Activated CD4-positive, alpha-beta T cell treated with anti-CD3 and anti-CD28 coated beads, Interleukin-2, amount 10 ng/mL, durations not matched to agents 24 days and 14 days (primary cell): ENCODE data around the gene METTL23. TPM values are rescaled to one million over a fixed set of nuclear protein-coding genes. Genes with fewer than 3 reads are reported as not detected.
"Not testable (repeated sequence)": the region's sequence is repeated elsewhere in the genome, so short reads cannot be mapped to it uniquely, and the experiment has no call there.

Experiments used
- DNase-seq: peaks from one replicate; pipeline ENCODE4 v3.0.0; 2022
- H3K27ac Mint-ChIP-seq: one replicate; pipeline ENCODE4 v1.8.0; 2022; ENCODE audit warnings: mild to moderate bottlenecking, mixed read lengths
- H3K27me3 Mint-ChIP-seq: one replicate; pipeline ENCODE4 v1.8.0; 2022; ENCODE audit warnings: mixed read lengths
- H3K36me3 Mint-ChIP-seq: one replicate; pipeline ENCODE4 v1.8.0; 2022; ENCODE audit warnings: low read depth, mild to moderate bottlenecking, mixed read lengths
- H3K4me1 Mint-ChIP-seq: one replicate; pipeline ENCODE4 v1.8.0; 2021; ENCODE audit warnings: mixed read lengths
- H3K4me3 Mint-ChIP-seq: one replicate; pipeline ENCODE4 v1.8.0; 2022; ENCODE audit warnings: mild to moderate bottlenecking, moderate library complexity, mixed read lengths
- H3K9me3 Mint-ChIP-seq: one replicate; pipeline ENCODE4 v1.8.0; 2021; ENCODE audit warnings: mixed read lengths
- intact Hi-C: fragments of 100-400 bp; cut with micrococcal nuclease; formaldehyde crosslinking; loops from one replicate; pipeline ENCODE4 v1.15.1; 2023
- total RNA-seq: library from RNA; stranded (reverse); gene quantifications from 2 replicates; pipeline ENCODE4 v1.2.3, GENCODE V29; 2022

The METTL23 gene
- total RNA-seq, 1 donor from 2014 or later: 35.5 TPM

DNA sequence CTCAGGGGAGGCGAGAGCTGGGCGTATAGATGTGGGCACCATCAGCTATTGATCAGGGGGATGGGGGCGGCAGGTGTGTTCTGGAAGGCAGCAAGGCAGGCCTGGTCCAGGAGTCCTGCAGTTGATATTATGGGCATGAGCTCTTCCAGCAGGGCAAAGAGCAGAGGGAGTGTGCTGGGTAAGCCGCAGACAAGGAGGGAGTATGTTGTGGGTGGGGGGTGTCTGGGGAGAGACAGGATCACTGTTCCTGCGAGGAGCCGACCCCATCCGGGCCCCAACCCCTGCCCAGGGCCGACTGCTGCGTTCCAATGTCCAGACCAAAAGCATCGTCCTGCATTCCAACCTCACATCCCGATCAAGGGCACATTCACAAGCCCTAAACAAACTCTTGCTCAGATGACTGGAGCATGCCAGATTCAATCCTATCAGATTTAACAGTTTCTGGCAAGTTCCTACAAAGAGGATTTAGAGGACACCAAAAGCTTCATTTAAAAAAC is 25.1 kb upstream of the METTL23 start:
- intact Hi-C loops: no loop called here
- DNase-seq: no peak

DNA sequence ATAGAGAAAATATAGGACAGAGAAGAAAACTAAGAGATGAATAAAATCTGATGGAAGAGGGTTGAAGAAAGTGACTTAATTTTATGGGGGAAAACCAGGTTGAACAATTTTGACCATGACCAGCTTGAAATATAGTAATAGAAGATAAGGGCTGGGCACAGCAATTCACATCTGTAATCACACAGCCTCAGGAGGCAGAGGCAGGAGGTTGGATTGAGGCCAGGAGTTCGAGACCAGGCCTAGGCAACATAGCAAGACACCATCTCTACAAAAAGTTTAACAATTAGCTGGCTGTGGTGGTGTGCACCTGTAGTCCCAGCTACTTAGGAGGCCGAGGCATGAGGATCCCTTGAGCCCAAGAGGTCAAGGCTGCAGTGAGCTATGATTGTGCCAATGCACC is 24.6 kb upstream of the METTL23 start:
- no peaks in the 10 kb centered on the region for H3K27me3 Mint-ChIP-seq
- intact Hi-C loops: no loop called here
- no peak overlapping the region for H3K4me3 Mint-ChIP-seq
- no peaks in the 10 kb centered on the region for H3K4me1 Mint-ChIP-seq
- H3K9me3 Mint-ChIP-seq: no peaks in the 10 kb centered on the region
- H3K36me3 Mint-ChIP-seq: no peaks in the 10 kb centered on the region
- DNase-seq: no peak
- no peak overlapping the region for H3K27ac Mint-ChIP-seq

More for the DNA sequence above, 25.1 kb upstream of the METTL23 start:
- Mint-ChIP-seq H3K9me3 (no peaks in the 10 kb centered on the region), H3K27me3 (peaks cover under 1% of the 10 kb centered on the region), H3K4me1 (no peaks in the 10 kb centered on the region), H3K4me3 (no peak overlapping the region), H3K27ac (no peak overlapping the region), H3K36me3 (no peaks in the 10 kb centered on the region)

DNA sequence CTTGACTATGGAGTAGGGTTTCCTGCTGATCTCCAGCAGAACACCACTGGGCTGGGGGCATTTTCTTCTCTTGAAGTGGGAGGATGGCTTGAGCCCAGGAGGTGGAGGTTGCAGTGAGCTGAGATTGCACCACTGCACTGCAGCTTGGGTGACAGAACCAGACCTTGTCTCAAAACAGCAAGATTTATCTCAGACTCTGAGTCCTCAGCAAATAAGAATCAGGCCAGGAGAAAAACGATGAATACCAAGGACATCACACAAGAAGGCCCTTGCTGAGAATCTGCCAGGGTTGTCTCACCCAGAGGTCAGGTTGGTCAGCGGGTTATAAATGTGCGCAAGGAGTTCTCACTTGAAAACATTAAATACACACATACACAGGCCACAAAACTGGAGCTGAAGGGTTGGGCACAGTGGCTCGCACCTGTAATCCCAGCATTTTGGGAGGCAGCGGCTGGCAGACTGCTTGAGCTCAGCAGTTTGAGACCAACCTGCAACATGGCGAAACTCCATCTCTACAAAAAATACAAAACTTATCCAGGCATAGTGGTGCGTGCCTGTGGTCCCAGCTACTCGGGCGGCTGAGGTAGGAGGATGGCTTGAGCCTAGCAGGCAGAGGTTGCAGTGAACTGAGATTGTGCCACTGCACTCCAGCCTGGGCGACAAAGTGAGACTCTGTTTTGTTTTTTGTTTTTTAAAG is 23.6 kb upstream of the METTL23 start:
- Mint-ChIP-seq H3K4me3 (no peak overlapping the region), H3K4me1 (no peaks in the 10 kb centered on the region)

DNA sequence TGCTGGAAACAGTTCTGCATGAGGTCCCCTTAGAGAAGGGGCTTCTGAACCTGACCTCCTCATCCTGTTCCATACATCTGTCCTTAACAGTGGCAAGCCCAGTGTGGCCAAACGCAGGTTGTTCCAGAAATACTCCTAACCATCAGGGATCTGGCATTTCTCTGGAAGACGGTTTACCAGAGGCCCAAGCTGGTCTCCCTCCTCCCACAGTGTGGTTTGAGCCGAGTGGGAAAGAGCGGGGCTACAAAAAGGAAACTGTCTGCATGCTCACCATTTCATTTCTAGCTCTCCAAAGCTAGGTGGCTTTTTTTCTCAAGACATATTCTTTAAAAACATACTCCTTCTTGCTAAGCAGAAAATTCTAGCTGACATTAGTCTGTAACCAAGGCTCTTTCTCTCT is 21.8 kb upstream of the METTL23 start:
- no peak overlapping the region for H3K4me3 Mint-ChIP-seq
- no peaks in the 10 kb centered on the region for H3K36me3 Mint-ChIP-seq
- H3K27me3 Mint-ChIP-seq: peaks cover 4% of the 10 kb centered on the region
- peaks cover 6% of the 10 kb centered on the region for H3K4me1 Mint-ChIP-seq
- intact Hi-C loops: no loop called here
- H3K27ac Mint-ChIP-seq: no peak overlapping the region
- H3K9me3 Mint-ChIP-seq: no peaks in the 10 kb centered on the region
- no peak for DNase-seq

More for the DNA sequence above, 23.6 kb upstream of the METTL23 start:
- no peaks in the 10 kb centered on the region for H3K36me3 Mint-ChIP-seq
- DNase-seq: no peak
- intact Hi-C loops: no loop called here
- no peaks in the 10 kb centered on the region for H3K9me3 Mint-ChIP-seq
- no peak overlapping the region for H3K27ac Mint-ChIP-seq
- H3K27me3 Mint-ChIP-seq: no peaks in the 10 kb centered on the region

DNA sequence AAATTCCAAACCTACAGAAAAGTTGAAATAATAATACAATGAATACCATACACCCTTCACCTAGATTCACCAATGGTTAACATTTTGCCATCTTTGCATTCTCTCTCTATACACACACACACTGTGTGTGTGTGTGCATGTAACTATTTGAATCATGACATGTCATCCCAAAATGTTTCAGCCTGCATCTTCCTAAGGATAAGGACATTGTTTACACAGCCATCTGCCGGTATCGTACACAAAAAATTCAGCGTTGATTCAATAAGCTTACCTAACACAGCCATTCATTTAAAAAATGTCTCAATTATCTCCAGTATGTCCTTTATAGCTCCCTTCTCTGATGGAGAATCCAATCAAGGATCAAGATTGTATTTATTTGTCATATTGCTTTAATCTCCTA is 19.8 kb upstream of the METTL23 start:
- Mint-ChIP-seq H3K27ac (no peak overlapping the region), H3K27me3 (peaks cover 4% of the 10 kb centered on the region), H3K4me3 (no peak overlapping the region), H3K4me1 (peaks cover 12% of the 10 kb centered on the region), H3K36me3 (no peaks in the 10 kb centered on the region), H3K9me3 (no peaks in the 10 kb centered on the region)
- intact Hi-C loops: no loop called here
- DNase-seq: no peak

DNA sequence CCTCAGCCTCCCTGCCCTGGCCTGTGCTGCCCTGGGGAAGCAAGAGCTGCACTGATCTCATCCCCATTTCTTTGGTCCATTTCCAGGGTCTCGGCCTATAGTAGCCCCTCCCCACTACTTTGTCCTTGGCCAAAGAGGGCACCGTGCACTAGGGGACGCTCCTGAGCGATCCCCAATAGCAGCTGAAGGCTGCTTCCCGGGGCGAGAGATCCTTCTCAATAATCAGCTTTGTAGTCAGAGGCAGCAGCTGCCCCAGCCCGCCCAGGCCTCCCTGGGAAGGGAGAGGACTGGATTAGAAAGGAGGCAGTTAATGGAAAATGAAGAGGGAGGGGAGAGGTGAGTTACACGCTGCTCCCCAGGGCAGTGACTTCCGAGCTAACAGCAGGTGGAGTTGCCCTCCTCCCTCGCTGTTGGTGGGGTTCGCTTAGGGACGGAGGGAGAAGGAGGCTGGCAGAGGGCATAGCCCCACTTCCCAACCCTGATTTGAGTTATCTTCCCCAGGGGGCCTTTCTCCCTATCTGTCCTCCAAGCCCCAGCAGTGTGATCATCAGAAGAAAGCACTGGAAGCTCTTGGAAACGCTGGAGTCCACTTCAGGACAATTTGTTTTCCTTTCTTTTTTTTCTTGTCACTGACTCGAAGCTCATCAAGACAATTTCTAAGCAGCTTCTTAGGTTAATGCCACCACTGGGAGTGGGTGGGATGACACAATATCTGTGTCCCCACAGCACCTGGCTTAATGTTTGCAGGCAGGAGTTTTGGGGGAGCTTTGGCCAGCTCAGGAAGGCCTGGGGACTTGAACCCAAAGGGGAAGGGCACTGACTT is 18.4 kb upstream of the METTL23 start:
- intact Hi-C loops: no loop called here
- Mint-ChIP-seq H3K9me3 (no peaks in the 10 kb centered on the region), H3K4me1 (peaks cover 12% of the 10 kb centered on the region), H3K36me3 (peaks cover 7% of the 10 kb centered on the region), H3K4me3 (no peak overlapping the region), H3K27ac (no peak overlapping the region), H3K27me3 (peaks cover 4% of the 10 kb centered on the region)
- DNase-seq: no peak

DNA sequence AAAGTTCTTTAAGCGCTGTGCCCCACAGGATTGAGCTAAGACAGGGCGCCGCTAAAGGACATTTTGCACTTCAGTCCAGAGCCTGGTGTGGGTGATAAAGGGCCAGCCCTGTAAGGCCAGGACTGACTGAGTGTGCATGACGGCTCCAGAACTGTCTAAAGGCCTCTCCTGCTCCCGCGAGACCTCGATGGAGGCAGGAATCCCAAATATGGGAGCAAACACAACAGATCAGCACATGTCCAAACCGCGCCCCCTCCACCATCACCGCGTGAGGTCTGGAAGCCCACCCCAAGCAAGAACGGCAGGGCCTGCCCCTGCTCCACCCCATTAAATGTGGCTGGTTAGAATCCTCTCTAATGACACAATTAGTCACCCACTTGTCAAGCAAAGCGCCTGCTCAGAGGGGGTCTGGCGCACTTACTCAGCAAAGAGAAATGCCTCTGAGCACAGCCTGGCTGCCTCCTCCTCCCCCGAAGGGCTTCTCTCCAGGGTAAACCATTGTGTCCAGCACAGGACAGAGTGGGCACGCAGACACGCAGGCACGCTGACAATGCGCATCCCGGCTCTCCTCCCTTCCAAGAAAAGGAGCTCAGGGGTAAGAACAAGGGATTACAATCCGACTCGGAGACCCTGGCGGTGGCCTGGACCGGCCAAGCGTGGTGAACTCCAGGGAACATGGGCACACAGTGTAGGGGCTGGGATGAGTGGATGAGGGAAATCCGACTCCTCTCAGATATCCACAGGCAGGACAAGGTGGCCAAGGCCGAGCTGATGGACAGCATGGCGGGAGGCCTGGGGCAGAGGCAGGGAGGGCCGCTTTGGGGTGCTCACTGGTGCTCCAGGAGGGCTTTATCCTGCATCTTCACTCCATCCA is 17.3 kb upstream of the METTL23 start:
- peaks cover 17% of the 10 kb centered on the region for H3K36me3 Mint-ChIP-seq
- H3K9me3 Mint-ChIP-seq: no peaks in the 10 kb centered on the region
- H3K27ac Mint-ChIP-seq: peak overlapping the region; percentile 66
- intact Hi-C loops: no loop called here
- peaks cover 19% of the 10 kb centered on the region for H3K4me1 Mint-ChIP-seq
- DNase-seq: no peak
- peaks cover 4% of the 10 kb centered on the region for H3K27me3 Mint-ChIP-seq
- peak overlapping the region; percentile 64 for H3K4me3 Mint-ChIP-seq

DNA sequence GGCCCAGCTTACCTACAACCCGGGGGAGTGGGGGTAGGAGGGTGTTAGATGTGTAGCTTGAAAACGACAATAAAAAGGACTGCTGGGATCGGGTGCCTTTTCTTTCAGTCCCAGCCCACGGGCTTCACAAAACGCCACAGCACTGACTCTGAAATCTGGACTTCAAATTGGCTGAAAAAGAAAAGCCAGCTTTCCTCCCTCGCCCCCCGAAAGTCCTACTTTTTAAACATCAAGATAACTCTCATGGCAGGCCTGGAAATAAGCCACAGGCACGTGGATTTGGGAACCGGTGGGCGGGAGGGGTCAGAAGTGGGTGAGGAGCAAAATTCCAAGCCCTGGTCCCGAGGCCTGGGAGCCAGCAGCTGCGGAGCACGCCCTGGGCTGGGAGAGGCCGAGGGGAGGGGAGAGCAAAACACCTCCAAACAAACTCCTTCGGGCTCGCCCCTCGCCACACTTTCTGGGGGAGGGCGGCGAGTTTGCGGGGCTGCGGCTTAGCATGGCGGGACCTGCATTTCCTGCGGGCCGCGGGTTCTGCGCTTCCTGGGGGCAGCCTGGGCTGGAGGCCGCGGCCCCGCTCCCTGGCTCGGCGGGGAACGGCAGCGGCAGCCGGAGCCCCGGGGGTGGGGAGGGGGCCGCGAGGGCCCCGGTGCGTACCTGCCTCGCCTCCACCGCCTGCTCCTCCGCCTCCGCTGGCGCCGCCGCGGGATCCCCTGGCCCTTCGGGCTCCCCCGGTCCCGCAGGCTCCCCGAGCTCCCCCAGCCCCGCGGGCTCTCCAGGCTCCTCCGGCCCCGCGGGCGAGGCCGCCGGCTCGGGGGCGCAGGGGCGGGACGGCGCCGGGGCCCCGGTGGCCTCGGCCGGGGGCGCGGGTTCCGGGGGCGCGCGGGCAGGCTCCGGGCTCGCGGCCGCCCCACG is 16.4 kb upstream of the METTL23 start:
- H3K27ac Mint-ChIP-seq, intact Hi-C loops, H3K9me3 Mint-ChIP-seq, H3K27me3 Mint-ChIP-seq: not testable (repeated sequence)
- peaks cover 23% of the 10 kb centered on the region for H3K4me1 Mint-ChIP-seq
- DNase-seq: peak; percentile 73
- H3K4me3 Mint-ChIP-seq: peak overlapping the region; percentile 64
- H3K36me3 Mint-ChIP-seq: peaks cover 21% of the 10 kb centered on the region

DNA sequence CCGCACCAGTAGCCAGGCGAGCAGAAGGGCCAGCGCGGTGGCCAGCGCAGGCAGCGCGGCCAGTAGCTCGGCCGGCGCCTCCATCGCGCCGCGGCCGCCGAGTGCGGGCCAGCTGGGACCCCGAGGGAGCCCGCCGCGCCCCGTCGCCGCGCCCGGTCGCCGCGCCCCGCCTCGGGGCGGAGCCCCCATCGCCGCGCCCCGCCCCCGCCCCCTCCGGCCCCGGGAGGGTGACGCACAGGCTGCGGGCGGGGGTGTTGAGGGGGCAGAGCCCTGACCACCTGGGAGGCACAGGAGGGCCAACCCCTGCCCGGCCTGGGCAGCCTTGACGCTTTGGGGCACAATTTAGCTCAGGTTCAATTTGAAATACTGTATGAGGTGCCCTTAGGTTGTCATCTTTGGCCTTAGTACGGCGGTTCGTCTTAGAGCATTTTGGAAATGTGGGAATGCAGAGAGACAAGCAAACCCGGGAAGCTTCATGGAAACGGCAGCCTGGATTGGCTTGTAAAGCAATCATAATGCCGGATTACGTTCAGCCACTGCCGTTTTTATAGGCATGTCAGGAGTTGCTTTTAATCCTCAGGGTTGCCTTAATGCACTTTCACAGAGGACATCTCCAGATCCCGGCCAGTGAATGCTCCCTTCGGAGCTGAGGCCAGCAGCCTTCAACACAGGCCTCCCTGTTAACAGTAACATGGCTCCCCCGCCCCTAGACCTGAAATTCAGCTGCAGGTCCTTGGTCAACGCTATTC is 15.6 kb upstream of the METTL23 start, which contains the start of gene MXRA7:
TSS of gene MXRA7 (minus strand) at position 103 of the 749 bp plus-strand sequence. CDS start at position 84, 19 bp downstream.
- intact Hi-C loops: no loop called here
- Mint-ChIP-seq H3K27ac (no peak within 1 kb of the TSS), H3K4me1 (peaks cover 30% of the 10 kb centered on the region), H3K9me3 (no peaks in the 10 kb centered on the region), H3K36me3 (peaks cover 29% of the 10 kb centered on the region), H3K4me3 (peak within 1 kb of the TSS; percentile 67), H3K27me3 (peaks cover 4% of the 10 kb centered on the region)
- DNase-seq: peak; percentile 88

DNA sequence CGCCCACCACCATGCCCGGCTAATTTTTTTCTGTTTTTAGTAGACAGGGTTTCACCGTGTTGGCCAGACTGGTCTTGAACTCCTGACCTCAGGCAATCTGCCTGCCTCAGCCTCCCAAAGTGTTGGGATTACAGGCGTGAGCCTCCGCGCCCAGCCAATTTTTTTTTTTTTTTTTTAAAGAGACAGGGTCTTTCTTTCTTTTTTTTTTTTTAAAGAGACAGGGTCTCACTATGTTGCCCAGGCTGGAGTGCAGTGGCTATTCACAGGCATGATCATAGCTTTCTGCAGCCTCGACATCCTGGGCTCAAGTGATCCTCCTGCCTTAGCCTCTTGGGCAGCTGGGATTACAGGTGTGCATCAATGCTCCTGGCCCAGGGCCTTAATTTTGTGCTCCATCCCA is 14.3 kb upstream of the METTL23 start:
- H3K36me3 Mint-ChIP-seq: peaks cover 39% of the 10 kb centered on the region
- intact Hi-C loops, H3K27me3 Mint-ChIP-seq, DNase-seq, H3K4me3 Mint-ChIP-seq, H3K27ac Mint-ChIP-seq, H3K9me3 Mint-ChIP-seq: not testable (repeated sequence)
- peaks cover 35% of the 10 kb centered on the region for H3K4me1 Mint-ChIP-seq

DNA sequence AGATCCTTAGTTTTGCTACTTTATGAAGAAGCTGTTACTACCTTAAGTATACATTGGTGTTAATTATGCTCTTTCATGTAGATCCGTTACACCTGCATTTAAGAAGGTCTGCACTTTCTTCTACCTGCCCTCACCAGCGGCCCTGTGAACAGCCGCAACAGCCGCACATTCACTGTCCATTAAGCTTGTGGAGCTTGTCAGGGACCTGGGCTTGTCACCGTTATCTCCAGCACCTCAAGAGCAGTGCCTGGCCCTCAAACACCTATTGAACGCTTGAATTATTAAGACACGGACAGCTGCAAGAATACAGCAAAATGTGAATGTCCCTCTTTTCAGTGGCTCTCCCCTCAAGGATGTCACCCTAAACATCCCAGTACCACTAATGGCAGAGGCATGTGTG is 12.9 kb upstream of the METTL23 start:
- peaks cover 46% of the 10 kb centered on the region for H3K36me3 Mint-ChIP-seq
- H3K9me3 Mint-ChIP-seq: no peaks in the 10 kb centered on the region
- H3K27me3 Mint-ChIP-seq: peaks cover 4% of the 10 kb centered on the region
- no peak overlapping the region for H3K4me3 Mint-ChIP-seq
- peaks cover 36% of the 10 kb centered on the region for H3K4me1 Mint-ChIP-seq
- intact Hi-C loops: no loop called here
- no peak for DNase-seq
- H3K27ac Mint-ChIP-seq: no peak overlapping the region

DNA sequence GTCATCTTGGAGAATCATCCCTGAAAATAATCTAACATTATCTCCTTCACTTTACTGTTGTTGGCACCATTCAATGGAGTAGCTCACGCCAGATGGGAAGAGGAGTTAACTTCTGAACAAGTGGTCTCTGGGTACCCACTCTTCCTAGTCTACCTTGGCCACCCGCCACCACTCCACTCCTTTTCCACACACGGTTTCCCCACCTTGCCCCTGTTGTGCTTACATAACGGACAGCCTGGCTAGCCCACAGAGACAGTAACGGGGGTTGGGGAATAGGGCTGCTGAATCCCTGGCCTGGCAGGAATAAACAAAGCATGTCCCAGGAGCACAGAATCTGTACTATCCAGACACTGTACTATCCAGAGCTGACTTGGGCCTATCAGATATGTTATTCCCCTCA is 12.3 kb upstream of the METTL23 start:
- peaks cover 34% of the 10 kb centered on the region for H3K4me1 Mint-ChIP-seq
- intact Hi-C loops: no loop called here
- H3K9me3 Mint-ChIP-seq: no peaks in the 10 kb centered on the region
- DNase-seq: no peak
- H3K27me3 Mint-ChIP-seq: peaks cover 2% of the 10 kb centered on the region
- H3K36me3 Mint-ChIP-seq: peaks cover 51% of the 10 kb centered on the region
- no peak overlapping the region for H3K4me3 Mint-ChIP-seq
- H3K27ac Mint-ChIP-seq: no peak overlapping the region
